GM19397 (cell line): ENCODE results near the gene XRCC1.
"Not testable (repeated sequence)": the region's sequence is repeated elsewhere in the genome, so short reads cannot be mapped to it uniquely, and the experiment has no call there.

Source experiments
- ATAC-seq: cut with Tn5 transposase; IDR thresholded peaks from one replicate; pipeline ENCODE4 v1.9.1; 2021; ENCODE audit warnings: mild to moderate bottlenecking, moderate library complexity; ENCODE audit not compliant: unreplicated experiment

XRCC1 gene

GRCh38 chr19:43599635-43600295 lies 24.4 kb upstream of the XRCC1 start:
- ATAC-seq = no peak

DNA sequence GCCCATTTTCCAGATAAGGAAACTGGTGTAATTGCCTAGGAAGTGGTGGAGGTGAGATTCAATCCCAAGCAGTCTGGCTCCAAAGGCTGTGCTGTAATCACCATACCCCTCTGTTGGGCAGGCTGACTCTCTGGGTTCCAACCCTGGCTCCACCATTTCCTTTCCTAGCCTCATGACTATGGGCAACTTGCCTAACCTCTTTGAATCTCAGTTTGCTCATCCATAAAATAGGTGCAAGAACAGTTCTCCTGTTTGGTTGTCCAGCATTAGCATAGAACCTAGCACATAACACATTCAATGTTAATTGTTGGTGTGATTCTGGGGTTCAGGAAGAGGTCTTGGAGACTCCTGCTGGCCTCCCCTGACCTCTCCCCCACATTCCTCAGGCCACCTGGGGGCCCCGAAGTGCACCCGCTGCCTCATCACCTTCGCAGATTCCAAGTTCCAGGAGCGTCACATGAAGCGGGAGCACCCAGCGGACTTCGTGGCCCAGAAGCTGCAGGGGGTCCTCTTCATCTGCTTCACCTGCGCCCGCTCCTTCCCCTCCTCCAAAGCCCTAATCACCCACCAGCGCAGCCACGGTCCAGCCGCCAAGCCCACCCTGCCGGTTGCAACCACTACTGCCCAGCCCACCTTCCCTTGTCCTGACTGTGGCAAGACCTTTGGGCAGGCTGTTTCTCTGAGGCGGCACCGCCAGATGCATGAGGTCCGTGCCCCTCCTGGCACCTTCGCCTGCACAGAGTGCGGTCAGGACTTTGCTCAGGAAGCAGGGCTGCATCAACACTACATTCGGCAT lies 23.3 kb upstream of the XRCC1 start:
- ATAC-seq = no peak

GRCh38 chr19:43597876-43598275 lies 22.5 kb upstream of the XRCC1 start:
- ATAC-seq = no peak

DNA sequence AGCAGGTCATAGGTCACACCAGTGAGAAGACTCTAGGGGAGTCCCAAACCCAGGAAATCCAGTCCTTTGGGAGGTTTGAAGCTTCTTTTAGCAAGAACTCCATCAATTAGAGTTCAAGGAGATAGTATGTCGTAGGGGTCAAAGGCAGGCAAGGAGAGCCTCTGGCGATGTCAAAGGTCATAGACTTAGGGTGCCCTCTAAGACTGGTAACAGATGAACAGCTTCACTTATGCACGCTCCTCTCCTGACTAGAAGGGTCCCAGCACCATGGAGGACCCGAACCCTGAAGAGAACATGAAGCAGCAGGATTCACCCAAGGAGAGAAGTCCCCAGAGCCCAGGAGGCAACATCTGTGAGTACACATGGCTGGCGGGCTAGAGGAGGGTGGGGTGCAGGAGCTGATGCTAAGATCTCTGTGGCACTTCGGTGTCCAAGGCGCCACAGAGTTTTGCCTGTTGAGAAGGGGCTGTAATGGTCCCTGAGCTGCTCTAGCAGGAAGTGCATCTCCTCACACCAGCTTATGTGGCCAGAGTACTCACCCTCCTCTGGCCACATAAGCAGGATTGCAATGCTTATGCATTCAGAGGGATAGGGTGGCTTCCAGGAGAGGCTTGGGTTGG lies 21.6 kb upstream of the XRCC1 start:
- no peak for ATAC-seq

DNA sequence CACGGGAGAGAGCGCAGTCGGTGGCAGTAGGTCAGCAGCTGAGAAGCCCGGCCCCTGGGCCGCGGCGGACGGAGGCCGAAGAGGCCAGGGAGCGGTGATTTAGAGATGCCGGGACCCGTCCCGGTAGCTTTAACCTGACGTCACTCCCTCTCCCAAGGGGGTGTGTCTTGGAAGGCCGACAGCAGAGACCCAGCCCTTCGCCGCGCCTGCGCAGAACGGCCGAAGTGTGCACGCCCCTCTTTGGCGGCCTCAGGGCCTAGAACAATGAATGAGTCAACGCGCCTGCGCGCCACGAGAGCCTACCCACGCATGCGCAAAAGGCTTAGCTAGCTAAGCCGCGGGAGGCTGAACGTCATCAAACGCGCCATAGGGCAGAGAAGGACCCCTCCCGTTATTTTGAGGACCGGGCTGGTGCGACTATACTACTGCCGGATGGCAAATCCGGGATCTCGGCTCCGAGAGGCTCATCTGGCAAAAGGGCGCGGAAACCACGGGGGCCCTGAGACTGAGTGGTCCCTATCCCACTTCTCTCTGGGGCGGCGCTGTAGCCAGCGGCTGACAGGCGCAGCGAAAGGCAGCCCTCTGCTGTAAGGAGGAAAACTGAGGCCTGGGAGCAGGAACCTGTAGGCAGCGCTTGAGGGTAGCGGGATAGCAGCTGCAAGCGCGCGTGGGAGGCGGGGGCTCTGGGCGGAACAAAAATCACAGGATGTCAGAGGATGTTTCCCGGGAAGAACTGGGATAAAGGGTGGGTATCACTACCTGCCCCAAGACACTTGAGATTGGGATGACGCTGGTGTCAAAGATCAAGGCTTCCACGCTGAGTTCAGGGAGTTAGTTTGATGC lies 20.9 kb upstream of the XRCC1 start, which contains the start of the genes IRGQ and ZNF576:
TSS of gene IRGQ (minus strand) at position 136 of the 843 bp plus-strand sequence. CDS start 796 bp downstream, outside the sequence.
TSS of gene ZNF576 (plus strand) at position 597 of the 843 bp plus-strand sequence. CDS start 514 bp downstream, outside the sequence.
- ATAC-seq = peak; percentile 86

DNA sequence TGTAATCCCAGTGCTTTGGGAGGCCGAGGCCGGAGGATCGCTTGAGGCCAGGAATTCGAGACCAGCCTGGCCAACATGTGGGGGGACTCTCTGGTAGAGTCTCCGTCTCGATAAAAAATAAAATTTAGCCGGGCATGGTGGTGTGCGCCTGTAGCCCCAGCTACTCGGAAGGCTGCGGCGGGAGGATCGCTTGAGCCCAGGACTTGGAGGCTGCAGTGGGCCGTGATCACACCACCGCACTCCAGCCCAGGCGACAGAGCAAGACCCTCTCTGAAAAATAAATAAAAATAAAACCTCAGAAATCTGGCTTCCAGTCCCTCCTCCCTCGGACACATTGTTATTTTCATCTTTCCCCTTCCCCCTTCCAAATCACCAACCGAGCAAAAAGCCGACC lies 20.3 kb upstream of the XRCC1 start:
- no peak for ATAC-seq

DNA sequence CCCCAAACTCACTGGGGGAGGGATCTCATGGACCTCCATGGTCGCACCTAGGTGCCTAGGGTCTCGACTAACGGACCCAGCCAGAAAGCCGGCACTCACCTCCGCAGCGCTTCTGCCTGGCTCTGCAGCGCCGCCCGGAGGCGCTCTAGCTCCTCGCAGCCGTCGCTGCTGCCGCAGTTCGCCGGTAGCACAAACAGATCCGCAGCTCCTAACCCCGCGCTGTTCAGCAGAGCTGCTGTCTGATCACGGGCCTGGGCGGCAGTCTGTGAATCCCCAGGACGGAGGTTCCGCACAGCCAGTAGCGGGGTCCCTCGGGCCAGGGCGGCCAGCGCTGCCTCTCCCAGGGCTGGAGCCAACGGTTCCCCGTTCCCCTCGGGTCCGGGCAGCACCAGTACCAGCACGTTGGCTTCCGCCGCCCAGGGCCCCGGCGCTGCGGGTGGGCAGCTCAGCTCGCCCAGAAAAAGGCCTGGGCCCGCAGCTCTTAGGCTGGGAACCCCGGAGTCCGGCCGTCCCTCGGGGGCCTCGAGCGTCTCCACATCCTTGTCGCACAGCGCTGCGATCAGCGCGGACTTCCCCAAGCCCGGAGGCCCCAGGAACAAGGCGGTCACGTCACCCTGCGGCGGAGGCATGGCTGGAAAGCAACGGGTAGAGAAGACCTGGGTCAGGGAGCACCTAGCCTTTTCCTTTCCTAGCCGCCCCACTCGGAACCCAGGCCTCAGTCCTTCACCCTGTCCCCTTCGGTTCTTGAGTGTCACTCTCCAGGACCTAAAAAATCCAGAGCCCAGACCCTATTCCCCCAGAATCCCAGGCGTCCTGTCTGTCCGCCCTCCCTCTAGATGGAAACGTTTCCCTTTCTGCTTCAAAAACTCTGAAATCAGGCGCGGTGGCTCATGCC lies 19.6 kb upstream of the XRCC1 start:
- ATAC-seq = no peak

- ATAC-seq = no peak
These were observed 18.9 kb upstream of the XRCC1 start for GRCh38 chr19:43594081-43594697.

GRCh38 chr19:43592800-43593350 lies 17.5 kb upstream of the XRCC1 start:
- no peak for ATAC-seq

- no peak for ATAC-seq
These were observed 16.8 kb upstream of the XRCC1 start for GRCh38 chr19:43591904-43592772.

DNA sequence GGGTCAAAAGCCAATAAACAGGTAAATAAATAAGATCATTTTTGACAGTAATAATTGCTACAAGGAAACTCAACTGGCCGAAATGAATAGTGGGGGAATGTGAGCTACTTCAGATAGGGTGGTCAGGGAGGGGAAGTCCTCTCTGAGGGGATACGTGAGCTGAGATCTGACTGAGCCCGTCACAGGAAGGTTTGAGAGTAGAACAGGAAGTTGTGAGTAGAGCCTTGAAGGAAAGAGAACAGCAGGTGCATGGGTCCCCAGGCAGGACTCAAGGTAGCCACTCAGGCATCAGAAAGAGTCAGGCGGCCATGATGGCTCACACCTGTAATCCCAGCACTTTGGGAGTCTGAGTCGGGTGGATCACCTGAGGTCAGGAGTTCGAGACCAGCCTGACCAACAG lies 14.4 kb upstream of the XRCC1 start:
- ATAC-seq = no peak

- no peak for ATAC-seq
These were observed 13.9 kb upstream of the XRCC1 start for GRCh38 chr19:43589277-43589676.

- not testable (repeated sequence) for ATAC-seq
These were observed 11.7 kb upstream of the XRCC1 start for GRCh38 chr19:43587029-43587428.

DNA sequence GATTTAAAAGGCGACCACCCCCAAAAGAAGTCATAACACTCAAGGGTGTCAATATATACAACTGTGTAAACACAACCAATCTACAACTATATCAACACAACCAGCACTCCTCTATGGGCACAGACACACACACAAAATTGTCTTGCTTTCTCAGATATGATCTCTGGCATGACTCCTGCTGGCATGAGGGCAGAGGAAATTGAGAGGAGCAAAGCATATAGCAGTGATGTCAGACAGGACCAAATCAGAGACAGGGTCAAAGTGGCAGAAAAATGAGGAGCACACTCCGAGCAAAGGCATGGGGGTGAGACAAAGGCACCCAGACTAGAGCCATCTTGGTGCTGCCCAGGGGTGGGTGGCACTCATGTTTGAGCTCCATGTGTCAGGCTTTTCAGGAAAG lies 11.0 kb upstream of the XRCC1 start:
- no peak for ATAC-seq

DNA sequence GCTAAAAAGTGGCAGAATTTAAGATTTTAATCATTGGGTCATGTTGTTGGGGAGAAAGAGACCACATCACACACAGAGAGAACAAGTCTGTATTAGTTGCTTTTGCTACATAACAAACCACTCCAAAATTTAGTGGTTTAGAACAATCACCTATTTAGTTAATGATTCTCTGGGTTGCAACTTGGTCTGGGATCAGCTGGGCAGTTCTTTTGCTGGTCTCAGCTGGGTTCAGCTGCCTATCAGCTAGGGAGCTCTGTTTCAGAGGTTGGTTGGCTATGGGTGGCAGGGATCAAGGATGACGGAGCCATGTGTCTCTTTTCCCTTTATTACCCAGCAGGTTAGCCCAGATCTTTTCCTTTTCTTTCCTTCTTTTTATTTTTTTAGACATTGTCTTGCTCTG lies 9.2 kb upstream of the XRCC1 start:
- ATAC-seq = no peak

- no peak for ATAC-seq
These were observed 7.2 kb upstream of the XRCC1 start for GRCh38 chr19:43582495-43582894.

- ATAC-seq = no peak
These were observed 6.1 kb upstream of the XRCC1 start for GRCh38 chr19:43581467-43581866.

DNA sequence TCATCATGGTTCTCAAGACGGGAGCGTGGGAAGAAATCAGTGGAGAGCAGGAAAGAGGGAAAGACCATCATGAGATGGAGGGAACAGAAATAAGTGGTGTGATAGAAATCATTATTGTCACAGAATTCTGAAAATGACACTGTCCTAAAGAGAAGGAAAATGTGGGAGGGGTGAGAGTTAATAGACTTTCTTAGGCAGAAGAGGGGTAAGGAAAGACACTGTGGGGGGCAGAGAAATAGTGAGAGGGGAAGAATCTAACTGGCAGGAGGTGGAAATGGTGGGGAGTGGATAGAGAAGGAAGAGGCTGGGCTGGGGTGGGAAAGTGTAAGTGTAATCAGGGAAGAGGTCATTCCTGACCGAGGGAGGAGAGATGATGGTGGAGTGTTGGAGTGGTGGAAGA lies 3.5 kb upstream of the XRCC1 start:
- no peak for ATAC-seq
